HG03439 (cell line): ENCODE data around the gene CLEC11A.

ENCODE experiments used
- ATAC-seq: cut with Tn5 transposase; IDR thresholded peaks from one replicate; pipeline ENCODE4 v1.9.1; 2021; ENCODE audit warnings: mild to moderate bottlenecking, moderate library complexity; ENCODE audit not compliant: unreplicated experiment

CLEC11A gene

GRCh38 chr19:50703915-50704796, 19.0 kb upstream of the CLEC11A start:
- ATAC-seq = no peak

DNA sequence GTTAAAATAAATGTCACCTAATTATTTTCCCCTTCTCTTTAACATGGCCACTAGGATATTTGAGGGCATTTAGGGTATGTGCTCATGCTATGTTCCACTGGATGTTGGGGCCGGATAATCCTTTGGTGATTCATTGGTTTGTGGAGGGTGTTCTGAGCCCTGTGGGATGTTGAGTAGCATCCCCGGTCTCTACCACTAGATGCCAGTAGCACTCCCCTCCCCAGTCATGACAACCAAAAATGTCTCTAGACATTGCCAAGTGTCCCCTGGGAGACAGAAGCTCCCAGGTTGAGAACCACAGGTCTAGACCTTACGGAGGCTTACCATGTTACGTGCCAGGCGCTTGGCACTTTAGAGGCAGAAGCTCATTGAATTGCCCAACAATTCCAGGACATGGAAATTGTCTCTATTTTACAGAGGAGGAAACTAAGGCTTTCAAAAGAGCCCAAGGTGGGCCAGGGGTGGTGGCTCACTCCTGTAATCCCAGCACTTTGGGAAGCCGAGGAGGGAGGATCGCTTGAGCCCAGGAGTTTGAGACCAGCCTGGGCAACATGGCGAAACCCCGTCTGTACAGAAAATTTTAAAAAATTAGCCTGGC, 17.6 kb upstream of the CLEC11A start:
- ATAC-seq = no peak

DNA sequence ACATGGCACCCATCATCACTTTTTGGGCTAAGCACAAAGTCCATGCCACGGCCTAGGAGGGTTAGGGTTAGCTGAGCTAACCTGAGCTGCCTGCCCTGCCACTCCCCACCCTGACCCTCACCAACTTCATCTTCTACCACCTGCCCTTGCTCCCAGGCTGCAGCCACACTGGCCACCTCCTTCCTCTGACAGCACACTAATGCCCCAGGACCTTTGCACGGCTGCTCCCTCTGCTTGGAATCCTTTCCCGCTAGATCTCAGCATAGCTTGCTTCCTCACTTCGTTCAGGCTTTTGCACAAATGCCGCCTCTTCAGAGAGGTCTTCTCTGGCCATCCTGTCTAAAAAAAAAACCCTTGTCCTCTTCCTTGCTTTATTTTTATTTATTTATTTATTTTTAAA, 16.8 kb upstream of the CLEC11A start:
- ATAC-seq = no peak

- no peak for ATAC-seq
These were observed 14.8 kb upstream of the CLEC11A start for GRCh38 chr19:50708179-50708879.

DNA sequence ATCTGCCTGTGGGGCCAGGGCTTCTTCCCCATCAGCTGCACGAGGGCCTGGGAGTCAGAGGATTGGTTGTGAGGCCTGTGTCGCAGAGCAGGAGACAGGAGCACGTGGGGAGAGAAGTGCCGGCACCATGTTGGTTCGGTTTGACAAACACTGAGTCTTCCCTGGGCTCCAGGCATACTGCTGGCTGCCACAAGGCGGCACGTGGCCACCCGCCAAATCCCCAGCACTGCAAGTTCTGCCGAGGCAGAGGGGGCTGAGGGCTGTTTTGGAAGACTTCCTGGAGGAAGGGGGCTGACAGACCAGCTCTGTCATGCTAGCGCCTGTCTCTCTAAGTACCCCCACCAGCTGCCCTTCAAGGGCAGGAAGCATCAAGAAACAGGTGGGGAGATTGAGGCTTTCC, 13.1 kb upstream of the CLEC11A start:
- ATAC-seq = no peak

DNA sequence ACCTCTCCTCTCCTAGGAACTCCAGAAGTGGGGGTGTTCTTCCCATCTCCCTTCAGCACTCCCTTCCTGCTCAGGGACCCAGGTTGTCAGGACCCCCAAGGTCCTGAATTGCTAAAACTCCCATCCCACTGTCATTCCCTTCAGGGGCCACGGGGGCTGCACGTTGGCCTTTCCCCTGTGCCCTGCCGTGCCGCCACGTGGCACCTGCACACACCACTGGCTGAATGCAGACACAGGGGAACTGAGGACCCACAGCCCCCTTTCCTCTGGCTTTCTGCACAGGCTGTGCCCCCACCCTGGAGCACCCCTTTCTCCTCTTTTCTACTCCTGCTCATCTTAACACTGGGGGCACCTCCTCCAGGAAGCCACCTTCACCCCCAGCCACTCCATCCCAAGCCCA, 12.6 kb upstream of the CLEC11A start:
- no peak for ATAC-seq

GRCh38 chr19:50711196-50711595, 12.0 kb upstream of the CLEC11A start:
- ATAC-seq = no peak

DNA sequence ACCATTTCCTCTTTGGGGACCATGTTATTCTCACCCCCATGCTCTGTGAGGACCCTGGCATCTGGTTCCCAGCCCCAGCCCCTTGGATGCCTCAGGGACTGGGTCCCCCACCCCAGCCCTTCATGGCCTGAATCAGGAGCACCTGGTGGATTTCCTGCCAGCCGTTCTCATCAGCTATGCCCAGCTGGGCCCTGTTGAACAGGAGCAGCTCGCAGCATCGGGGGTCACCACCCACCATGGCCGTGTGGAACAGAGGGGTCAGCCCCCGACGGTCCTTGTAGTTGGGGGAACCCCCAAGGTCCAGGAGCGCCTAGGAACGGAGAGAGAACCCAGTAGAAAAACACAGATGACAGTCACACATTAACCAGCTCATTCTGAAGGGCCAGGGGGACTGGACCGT, 11.4 kb upstream of the CLEC11A start:
- ATAC-seq = no peak

GRCh38 chr19:50712833-50713232, 10.3 kb upstream of the CLEC11A start:
- no peak for ATAC-seq

- ATAC-seq = no peak
These were observed 9.5 kb upstream of the CLEC11A start for GRCh38 chr19:50713556-50714236.

DNA sequence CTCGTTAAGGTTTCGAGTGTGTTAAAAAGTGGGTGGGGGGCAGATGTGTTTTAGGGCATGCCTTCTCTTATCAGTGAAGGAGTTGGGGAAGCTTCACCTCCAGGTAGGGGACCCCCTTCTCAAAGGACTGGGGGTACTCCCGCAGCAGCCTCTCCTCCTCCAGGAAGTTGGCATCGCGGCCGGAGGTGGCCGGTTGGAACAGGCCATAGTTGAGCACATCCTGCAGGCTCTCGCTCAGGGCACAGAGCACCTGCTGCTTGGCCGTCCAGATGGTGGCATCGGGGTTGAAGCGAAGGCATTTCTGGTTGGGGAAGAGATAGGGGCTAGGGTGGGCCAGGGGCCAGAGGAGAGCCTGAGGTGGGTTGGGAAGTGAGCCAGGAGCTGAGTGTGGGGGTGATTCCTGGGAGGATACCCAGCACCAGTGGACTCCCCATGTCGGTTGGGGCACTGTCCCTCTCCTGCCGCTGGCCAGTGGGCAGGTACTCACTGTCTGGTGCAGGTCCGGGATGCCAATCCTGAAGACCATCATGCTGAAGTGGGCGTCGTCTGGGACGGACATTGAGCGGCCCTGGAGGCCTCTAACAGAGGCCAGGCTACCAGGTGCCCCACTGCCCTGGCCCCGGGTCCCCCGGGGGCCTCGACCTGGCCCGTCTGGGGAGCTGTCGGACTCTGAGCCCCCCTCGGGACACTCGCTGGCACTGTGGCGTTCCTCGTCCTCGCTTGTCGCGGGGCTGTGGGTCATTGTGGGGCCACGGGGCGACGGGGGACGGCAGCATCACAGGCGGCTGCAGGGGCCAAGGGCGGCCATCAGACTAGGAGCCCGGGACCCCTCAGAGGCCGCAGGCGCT, 6.8 kb upstream of the CLEC11A start:
- no peak for ATAC-seq

GRCh38 chr19:50717026-50717723, 6.0 kb upstream of the CLEC11A start:
- ATAC-seq = no peak

DNA sequence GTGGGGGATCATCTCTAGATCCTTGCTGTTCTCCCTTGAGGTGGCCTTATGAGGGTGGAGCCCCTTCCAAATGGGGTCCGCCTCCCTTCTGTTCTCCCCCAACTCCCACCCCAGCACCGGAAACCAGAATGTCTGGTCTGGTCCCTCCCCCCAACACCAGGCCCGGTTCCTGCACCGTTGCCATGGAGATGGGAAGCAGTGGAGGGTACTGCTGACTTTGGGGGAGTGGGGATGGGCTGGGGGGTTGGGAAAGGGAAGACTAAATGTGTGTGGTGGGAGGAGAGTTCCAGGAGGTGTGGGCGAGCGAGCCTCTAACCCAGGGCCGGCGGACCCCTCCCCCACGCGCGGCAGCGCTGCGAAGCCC, 5.3 kb upstream of the CLEC11A start:
- ATAC-seq = no peak

DNA sequence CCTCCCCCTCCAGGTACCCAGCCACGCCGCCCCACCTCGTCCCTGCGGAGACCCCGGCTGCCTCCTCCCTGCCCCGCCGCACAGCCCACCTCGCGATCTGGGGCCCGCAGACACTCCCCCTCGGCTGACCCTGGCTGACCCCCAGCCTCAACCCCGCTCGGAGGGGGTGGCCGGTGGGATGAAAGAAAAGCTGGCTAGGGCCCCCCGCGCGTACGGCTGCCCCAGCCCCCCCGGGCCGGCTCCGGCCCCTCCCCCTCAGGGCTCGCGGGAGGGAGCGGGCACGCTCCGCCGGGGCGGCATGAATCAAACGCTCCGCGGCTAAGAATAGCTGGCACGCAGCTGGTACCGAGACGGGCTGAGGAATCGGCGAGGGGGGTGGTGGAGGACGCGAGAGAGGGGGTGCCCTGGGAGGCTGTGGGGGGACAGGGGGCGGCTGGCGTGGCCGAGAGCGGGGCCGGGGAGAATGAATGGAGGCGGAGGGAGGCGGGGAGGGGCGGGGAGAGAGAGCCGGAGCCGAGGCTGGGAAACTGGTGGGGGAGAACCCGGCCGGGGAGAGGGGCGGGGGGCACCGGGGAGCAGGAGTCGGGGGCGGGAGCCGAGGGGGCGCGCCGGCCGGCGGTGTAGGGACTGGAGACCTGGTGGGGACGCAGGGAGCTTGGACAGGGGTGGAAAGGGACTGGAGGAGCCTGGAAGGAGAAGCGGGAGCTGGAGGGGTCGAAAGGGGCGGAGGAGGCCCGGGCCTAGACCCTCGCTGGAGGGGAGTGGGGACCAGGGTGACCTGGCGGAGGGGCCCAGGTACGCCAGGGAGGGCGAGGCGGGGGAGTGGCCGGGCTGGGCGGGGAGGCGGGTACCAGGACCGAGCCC, 4.7 kb upstream of the CLEC11A start:
- ATAC-seq = no peak

DNA sequence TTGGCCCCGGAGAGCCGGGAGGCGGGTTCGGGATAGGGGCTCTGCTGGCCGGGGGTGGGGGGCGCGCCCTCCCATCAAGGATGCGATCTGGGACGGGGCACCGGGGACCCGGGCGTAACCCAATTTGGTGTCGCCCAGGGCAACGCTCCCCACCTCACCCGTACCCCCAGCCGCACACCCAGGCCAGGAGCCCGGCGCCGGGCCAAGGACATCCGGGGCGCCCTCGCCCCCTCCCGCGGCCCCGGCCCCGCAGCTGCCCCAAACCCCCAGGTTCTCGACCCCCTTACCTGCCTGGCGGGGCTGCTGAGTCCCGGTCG, 4.1 kb upstream of the CLEC11A start:
- ATAC-seq = no peak

DNA sequence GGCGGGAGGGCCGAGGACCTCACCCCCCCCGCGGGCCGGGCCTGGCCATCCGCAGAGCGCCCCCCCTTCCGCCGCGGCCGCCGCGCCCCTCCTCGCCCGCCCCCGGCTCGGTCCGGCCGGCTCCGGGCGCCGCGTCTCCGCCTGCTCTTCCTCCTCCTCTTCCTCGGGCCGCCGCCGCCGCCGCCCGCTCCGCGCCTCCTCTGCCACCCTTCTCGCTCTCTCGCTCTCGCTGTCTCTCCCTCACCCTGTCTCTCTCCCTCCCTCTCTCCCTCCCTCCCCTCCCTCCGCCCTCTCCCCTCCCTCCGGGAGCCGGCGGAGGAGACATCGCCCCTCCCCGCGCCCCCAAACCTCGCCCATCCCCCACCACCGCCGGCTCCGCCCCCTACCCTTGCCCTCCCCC, 3.6 kb upstream of the CLEC11A start, which contains the start of gene SHANK1:
Gene SHANK1 (minus strand): TSS at position 237 of the 400 bp plus-strand sequence. CDS start 2,883 bp downstream, outside the sequence.
- no peak for ATAC-seq

DNA sequence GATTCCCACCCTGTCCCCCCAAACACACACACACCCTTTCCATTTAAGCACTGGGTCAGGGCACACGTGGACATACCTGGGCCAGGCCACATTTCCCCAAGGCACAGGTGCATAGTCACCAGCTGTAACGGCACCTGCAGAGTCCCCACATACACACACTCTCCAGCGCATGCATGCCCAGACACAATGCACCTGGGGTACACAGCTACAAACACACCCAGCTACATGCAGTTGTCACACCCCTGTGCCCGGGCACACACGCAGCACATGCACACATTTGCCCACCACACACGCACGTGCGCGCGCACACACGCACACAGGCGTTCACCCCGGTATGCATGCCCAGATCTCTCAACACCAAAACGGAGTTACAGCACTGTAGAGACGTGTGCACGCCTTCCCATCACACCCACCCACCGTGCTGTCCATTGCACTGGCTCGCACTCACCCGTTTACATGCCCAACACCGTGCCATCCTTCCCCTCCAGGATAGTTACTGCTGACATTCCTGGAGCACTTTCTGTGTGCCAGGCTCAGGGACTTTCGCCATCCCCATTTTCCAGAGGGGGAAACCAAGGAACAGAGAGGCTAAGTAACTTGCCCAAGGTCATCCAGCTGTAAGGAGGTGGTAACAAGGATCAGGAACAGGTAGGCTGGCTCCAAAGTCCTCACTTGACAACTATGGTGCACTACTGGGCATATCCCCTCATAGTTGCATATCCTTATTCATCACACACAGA, 2.8 kb upstream of the CLEC11A start:
- ATAC-seq = no peak

DNA sequence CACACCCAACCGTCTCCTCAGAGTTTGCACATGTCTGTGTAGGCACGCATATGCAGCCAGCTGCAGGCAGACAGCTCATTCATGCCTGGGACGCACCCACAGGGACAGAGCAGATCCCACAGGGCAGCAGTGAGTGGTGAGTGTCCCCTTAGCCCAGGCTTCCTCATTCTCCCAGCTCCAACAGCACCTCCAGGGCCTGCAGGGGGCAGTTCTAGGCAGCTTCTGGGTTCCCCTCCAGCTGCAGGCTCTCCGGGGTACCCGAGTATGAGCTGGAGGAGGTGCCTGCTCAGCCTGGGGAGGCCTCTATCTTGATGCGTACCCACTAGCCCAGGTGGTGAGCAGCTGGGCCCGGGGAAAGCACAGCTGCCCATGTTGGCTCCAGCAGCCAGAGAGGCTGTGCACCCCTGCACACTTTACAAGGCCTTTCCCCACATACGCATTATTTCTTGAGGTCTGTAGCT, 2.2 kb upstream of the CLEC11A start:
- no peak for ATAC-seq
